Type B pancreatic cell (in vitro differentiated cells): ENCODE measurements around the gene MAP4. TPM values are rescaled to one million over a fixed set of nuclear protein-coding genes. Genes with fewer than 3 reads are reported as not detected.

Experiments used
- DNase-seq: peaks from one replicate; pipeline ENCODE4 v3.0.0; 2021; ENCODE audit warnings: mixed read lengths; ENCODE audit not compliant: unreplicated experiment; ENCODE audit errors: extremely low spot score
- H3K27ac Mint-ChIP-seq: 2 replicates; pipeline ENCODE4 v1.8.0; 2021; ENCODE audit warnings: mild to moderate bottlenecking, mixed read lengths
- H3K27me3 Mint-ChIP-seq: 2 replicates; pipeline ENCODE4 v1.8.0; 2021; ENCODE audit warnings: mixed read lengths
- H3K36me3 Mint-ChIP-seq: 2 replicates; pipeline ENCODE4 v1.8.0; 2021; ENCODE audit warnings: mixed read lengths
- H3K4me1 Mint-ChIP-seq: one replicate; pipeline ENCODE4 v1.8.0; 2021; ENCODE audit warnings: mixed read lengths; ENCODE audit not compliant: unreplicated experiment
- H3K4me3 Mint-ChIP-seq: 2 replicates; pipeline ENCODE4 v1.8.0; 2021; ENCODE audit warnings: mild to moderate bottlenecking, mixed read lengths
- H3K9me3 Mint-ChIP-seq: 2 replicates; pipeline ENCODE4 v1.8.0; 2021; ENCODE audit warnings: mixed read lengths
- total RNA-seq: library from RNA; stranded (reverse); gene quantifications from 2 replicates; pipeline ENCODE4 v1.2.1, GENCODE V29; 2021; ENCODE audit warnings: low replicate concordance
- TF ChIP-seq, protein P1 (sequence below): fragments of 200-600 bp; sonication (generic); conservative IDR thresholded peaks from 2 replicates; pipeline ENCODE4 v1.5.0; 2021; ENCODE audit warnings: antibody characterized with exemption, mild to moderate bottlenecking

The MAP4 gene
- total RNA-seq, 1 donor from 2014 or later, result 120 TPM

GRCh38 chr3:47874438-47874837, 141.8 kb downstream of the MAP4 start:
- Mint-ChIP-seq H3K36me3 (peaks cover 29% of the 10 kb centered on the region), H3K4me3 (no peak overlapping the region), H3K27me3 (no peaks in the 10 kb centered on the region), H3K9me3 (no peaks in the 10 kb centered on the region), H3K27ac (no peak overlapping the region), H3K4me1 (peaks cover 6% of the 10 kb centered on the region)
- TF ChIP-seq, protein P1, sequence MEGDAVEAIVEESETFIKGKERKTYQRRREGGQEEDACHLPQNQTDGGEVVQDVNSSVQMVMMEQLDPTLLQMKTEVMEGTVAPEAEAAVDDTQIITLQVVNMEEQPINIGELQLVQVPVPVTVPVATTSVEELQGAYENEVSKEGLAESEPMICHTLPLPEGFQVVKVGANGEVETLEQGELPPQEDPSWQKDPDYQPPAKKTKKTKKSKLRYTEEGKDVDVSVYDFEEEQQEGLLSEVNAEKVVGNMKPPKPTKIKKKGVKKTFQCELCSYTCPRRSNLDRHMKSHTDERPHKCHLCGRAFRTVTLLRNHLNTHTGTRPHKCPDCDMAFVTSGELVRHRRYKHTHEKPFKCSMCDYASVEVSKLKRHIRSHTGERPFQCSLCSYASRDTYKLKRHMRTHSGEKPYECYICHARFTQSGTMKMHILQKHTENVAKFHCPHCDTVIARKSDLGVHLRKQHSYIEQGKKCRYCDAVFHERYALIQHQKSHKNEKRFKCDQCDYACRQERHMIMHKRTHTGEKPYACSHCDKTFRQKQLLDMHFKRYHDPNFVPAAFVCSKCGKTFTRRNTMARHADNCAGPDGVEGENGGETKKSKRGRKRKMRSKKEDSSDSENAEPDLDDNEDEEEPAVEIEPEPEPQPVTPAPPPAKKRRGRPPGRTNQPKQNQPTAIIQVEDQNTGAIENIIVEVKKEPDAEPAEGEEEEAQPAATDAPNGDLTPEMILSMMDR, result no peak
- DNase-seq, result no peak

GRCh38 chr3:47872916-47873315, 143.3 kb downstream of the MAP4 start:
- Mint-ChIP-seq H3K4me1 (peaks cover 6% of the 10 kb centered on the region), H3K27ac (no peak overlapping the region), H3K27me3 (no peaks in the 10 kb centered on the region), H3K4me3 (no peak overlapping the region), H3K9me3 (no peaks in the 10 kb centered on the region), H3K36me3 (peaks cover 38% of the 10 kb centered on the region)
- no peak for DNase-seq
- TF ChIP-seq, protein P1, result no peak

DNA sequence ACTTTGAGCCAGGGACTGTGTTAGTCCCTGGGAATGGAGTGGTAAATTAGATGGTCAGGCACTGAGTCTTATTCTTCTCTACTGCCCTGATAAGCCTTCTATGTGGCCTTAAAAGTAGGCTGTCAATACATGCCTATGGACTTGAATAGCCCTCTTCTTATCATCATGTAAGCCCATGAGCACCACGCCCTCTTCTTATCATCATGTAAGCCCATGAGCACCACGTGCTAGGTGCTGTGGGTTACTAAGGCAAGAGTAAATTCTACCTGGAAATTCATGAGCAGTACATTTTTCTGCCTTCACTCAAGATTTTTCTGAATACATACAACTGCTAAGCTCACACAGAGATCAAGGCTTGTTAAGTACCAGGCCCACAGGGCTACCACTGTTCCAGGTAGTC, 144.8 kb downstream of the MAP4 start:
- H3K4me1 Mint-ChIP-seq, result peaks cover 6% of the 10 kb centered on the region
- H3K27me3 Mint-ChIP-seq, result no peaks in the 10 kb centered on the region
- TF ChIP-seq, protein P1, result no peak
- H3K27ac Mint-ChIP-seq, result peak overlapping the region; percentile 17
- DNase-seq, result no peak
- no peaks in the 10 kb centered on the region for H3K9me3 Mint-ChIP-seq
- H3K4me3 Mint-ChIP-seq, result no peak overlapping the region
- peaks cover 33% of the 10 kb centered on the region for H3K36me3 Mint-ChIP-seq

GRCh38 chr3:47870702-47871260, 145.4 kb downstream of the MAP4 start:
- peaks cover 35% of the 10 kb centered on the region for H3K36me3 Mint-ChIP-seq
- H3K4me1 Mint-ChIP-seq, result peaks cover 6% of the 10 kb centered on the region
- no peak overlapping the region for H3K4me3 Mint-ChIP-seq
- no peak for DNase-seq
- H3K27me3 Mint-ChIP-seq, result no peaks in the 10 kb centered on the region
- peak overlapping the region; percentile 56 for H3K27ac Mint-ChIP-seq
- TF ChIP-seq, protein P1, result no peak
- no peaks in the 10 kb centered on the region for H3K9me3 Mint-ChIP-seq

DNA sequence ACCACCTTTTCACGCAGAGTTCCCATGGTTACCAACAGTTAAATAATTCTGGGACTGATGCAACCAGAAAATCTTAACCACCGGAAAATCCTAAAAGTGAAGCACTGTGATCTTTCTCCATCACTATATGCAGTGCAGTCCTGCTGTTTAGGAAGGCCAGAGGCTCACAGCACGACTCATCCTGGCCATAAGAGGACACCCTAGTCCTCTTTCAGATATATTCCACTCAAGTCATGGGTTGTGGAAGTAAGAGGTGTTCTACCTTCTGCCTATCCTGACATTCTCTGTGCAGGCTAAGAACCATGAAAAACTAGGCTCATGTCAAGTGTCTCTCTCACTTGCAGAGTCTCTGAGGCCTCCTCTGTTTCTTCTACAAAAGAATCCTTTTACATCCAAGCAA, 146.1 kb downstream of the MAP4 start:
- H3K27me3 Mint-ChIP-seq, result no peaks in the 10 kb centered on the region
- H3K27ac Mint-ChIP-seq, result no peak overlapping the region
- H3K36me3 Mint-ChIP-seq, result peaks cover 40% of the 10 kb centered on the region
- H3K9me3 Mint-ChIP-seq, result no peaks in the 10 kb centered on the region
- H3K4me3 Mint-ChIP-seq, result no peak overlapping the region
- TF ChIP-seq, protein P1, result no peak
- DNase-seq, result no peak
- H3K4me1 Mint-ChIP-seq, result peaks cover 4% of the 10 kb centered on the region

DNA sequence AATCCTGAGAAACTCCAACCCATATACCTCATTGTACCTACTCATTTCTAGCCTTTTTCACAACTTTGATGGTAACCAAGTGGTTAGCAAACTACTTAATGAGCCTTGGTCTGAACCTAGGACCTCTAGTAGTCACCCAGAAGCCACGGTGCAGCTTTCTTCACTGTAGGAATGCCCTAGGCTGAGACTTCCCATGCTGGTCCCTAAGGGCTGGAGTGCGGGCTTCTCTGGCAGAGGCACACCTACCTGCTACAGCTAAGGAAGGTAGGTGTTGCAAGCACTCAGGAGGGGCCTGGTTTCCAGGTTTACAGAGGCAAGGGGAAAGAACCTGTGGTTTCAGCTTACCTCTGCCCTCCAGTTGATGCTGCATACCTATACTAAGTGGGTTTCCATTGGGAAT, 147.9 kb downstream of the MAP4 start:
- no peak overlapping the region for H3K27ac Mint-ChIP-seq
- DNase-seq, result no peak
- TF ChIP-seq, protein P1, result no peak
- H3K4me3 Mint-ChIP-seq, result no peak overlapping the region
- H3K27me3 Mint-ChIP-seq, result no peaks in the 10 kb centered on the region
- H3K9me3 Mint-ChIP-seq, result no peaks in the 10 kb centered on the region
- no peaks in the 10 kb centered on the region for H3K4me1 Mint-ChIP-seq
- H3K36me3 Mint-ChIP-seq, result peaks cover 39% of the 10 kb centered on the region
